NCI-H2107 treated with DMSO at 0.1 percent for 48 hours (cell line): Measurements from ENCODE around the gene KCNIP4.

Experiments
- DNase-seq: peaks from one replicate; lab custom pipeline; 2025; ENCODE audit not compliant: unreplicated experiment; lab: John Stamatoyannopoulos, UW

Gene KCNIP4

GRCh38 chr4:21699446-21699845, 249.1 kb downstream of the KCNIP4 start:
- no peak for DNase-seq

GRCh38 chr4:21697583-21697982, 251.0 kb downstream of the KCNIP4 start:
- no peak for DNase-seq

- DNase-seq, result no peak
Measured at GRCh38 chr4:21695141-21695540, 253.4 kb downstream of the KCNIP4 start.

DNA sequence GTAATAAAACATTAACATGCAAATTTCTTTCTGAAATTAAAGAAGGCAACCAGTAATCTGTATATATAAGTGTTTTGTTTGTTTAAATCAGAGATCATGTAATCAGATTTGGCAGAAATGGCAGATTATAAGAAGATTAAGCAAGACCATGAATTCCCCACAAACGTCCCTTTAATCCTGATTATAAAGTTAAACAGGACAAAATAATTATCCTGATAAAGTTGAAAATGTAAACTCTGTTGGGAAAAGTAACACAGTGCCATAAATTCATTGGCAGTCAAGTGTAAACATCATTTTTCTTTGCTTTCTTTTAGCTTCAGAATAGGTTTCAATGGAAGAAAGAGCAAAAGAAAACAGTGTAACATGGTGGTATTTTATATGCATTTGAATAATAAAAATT, 256.3 kb downstream of the KCNIP4 start:
- DNase-seq, result no peak

GRCh38 chr4:21688596-21689265, 259.8 kb downstream of the KCNIP4 start:
- no peak for DNase-seq

- no peak for DNase-seq
Measured at GRCh38 chr4:21685911-21686310, 262.7 kb downstream of the KCNIP4 start.

DNA sequence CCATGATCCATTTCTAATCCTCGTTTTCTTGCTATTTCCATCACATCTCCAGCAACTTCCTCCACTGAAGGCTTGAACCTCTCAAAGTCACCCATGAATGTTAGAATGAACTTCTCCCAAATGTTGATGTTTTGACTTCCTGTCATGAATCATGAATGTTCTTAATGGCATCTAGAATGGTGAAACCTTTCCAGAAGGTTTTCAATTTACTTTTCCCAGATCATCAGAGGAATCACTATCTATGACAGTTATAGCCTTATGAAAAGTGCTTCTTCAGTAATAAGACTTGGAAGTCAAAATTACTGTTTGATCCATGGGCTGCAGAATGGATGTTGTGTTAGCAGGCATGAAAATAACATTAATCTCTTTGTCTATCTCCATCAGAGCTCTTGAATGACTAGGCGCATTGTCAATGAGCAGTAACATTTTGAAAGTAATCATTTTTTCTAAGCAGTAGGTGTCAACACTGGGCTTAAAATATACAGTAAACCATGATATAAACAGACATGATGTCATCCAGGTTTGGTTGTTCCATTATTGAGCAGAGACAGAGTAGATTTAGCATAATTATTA, 268.2 kb downstream of the KCNIP4 start:
- DNase-seq, result no peak

DNA sequence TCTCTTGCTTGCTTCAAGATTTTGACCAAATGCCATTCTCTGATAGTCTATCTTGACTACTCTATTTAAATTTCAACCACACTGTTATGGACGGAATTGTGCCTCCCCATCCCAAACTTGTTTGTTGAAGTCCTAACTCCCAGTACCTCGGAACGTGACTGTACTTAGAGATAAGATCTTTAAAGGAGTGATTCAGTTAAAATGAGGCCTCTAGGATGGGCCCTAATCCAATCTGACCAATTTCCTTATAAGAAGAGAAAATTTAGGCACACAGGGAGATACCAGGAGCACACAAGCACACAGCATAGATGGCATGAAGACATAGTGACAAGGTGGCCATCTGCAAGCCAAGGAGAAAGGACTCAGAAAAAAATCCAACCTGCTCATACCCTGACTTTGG, 269.9 kb downstream of the KCNIP4 start:
- no peak for DNase-seq

- DNase-seq, result no peak
Measured at GRCh38 chr4:21677173-21677572, 271.4 kb downstream of the KCNIP4 start.

DNA sequence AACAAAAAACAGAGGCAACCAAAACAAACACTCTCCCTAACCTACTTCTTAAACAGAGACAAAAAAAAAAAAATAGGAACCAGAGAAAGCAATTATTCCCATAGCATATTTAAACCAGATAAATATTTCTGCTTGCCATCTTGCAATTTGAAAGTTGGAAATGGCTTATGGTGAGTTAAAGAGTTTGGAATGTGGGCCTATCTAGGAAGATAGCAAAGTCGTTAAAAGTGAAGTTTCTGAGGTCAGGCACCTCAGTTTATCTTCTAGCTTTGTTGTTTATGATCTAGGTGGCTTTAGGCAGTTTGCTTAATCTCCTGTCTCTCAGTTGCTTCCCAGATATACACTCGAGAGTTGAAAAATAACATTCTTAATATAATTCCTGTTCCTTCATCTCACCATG, 284.2 kb downstream of the KCNIP4 start:
- DNase-seq, result no peak

DNA sequence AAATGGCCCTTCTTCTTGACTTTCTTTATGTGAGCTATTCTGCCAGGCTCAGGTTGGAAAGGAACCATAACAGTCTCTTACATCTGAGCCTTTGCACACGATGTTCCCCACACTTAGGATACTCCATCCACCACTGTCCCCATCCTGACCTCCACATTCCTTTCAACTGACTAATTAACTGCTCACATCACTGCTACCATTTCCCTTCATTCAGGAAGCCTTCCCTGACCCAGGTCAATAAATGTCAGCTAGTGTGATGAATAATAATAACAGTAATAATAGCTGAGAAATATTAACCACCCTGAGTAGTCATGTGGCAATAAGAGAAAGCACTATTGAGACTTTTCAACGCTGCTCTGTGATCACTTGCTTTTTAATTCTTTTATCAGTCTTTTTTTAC, 291.7 kb downstream of the KCNIP4 start:
- no peak for DNase-seq

DNA sequence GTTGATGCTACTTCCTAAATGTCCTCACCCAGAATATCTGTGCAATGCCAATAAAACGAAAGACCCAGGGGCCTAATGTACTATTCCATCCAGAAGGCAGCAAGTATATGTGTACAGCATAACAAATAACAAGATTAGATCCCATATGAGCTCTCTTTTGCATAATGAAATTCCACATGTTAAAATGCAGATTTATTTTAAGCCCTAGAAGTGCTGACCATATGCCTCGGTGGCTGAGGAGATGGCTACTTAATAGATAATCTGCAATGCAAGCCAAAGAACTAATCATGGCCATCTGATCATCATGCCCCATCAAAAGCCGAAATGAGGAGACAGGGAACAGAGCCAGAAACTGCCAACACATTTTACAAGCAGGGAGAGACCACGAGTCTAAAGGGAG, 293.5 kb downstream of the KCNIP4 start:
- no peak for DNase-seq

DNA sequence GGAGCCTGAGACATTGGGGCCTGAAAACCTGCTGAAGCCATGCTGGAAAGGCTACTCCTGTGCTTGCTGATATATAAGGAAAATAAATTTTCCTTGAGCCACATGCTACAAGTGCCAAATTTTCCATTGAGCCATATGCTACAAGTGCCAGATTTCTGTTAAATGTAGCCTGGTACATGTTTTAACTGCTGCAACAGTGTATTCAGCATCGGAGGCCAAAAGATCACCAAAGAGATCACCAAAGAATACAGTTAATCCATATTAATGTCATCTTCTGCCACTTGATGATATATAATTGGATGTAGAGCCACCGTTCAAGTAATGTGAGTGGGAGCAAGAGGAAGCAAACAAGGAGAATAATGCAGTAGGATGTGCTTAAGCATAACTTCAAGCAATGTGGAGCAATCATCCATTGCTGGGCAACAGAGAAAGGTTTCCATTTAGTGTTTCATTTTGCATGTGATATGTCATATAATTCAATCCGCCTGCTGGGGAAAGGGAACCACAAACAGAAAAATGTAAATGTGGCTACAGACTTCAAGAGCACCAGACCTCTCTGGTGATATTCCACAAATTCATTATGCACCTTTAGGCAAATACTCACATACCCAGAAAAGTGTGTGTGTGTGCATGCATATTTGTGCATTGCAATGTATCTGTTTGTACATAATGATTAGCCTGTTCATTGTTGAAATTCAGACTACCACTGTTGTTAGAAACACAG, 295.9 kb downstream of the KCNIP4 start:
- DNase-seq, result no peak

- no peak for DNase-seq
Measured at GRCh38 chr4:21649391-21650090, 299.0 kb downstream of the KCNIP4 start.

GRCh38 chr4:21645776-21646175, 302.8 kb downstream of the KCNIP4 start:
- DNase-seq, result no peak

- DNase-seq, result no peak
Measured at GRCh38 chr4:21641696-21642095, 306.9 kb downstream of the KCNIP4 start.

- DNase-seq, result no peak
Measured at GRCh38 chr4:21638171-21638725, 310.3 kb downstream of the KCNIP4 start.

DNA sequence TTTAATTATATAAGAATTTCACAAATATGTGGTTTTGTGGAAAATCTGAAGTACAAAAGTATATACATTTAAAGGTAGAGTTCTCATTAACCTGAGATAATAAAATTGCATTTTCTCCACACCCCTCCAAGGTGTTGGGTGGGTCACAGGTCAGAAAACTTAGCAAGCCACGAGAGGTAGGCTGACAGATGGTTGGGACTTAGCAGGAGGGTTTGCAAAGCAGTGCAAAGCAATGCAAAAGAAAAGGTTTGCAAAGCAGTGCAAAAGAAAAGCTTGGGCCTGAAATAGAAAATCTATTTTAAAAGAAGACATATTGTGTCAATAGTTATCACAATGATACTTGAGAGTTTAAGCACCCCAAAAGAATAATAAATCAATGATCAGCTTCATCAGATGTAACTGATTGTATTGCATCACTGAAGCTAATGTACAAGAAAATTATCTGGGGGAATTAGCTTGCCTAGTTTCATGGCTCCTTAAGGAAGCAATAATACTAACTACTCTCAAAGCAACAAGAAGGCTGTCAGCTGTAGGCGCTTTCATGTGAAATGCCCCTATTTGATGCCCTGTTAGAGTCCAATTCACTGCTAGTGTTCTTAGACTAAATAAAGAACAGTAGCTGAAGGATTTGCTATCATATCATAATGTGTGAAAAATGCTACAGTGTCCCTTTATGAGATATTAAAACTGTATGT, 319.5 kb downstream of the KCNIP4 start:
- no peak for DNase-seq

DNA sequence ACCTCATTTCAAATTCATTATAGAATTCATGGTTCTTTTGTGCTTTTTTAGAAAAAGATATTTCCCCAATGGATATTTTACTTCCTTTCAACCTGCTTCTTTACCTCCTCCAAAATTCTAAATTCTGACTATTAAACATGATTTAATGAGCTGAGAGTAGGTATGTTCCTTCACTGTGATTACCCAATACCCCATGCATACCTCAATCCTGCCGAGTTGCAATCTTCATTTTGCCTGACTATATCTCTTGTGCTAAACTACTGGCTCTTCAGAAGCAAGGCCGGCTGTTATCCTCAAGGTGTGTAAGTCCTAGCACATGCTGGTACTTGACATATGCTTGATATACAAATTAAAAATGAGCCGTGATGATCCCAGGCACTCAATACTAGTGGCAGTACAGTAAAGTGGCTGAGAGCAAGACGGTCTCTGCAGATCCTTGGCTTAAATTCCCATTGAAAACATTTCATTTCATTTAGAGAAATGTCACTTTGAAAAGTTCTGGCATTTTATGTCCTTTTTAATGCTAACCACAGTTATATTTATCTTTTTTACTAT, 320.4 kb downstream of the KCNIP4 start:
- no peak for DNase-seq

- no peak for DNase-seq
Measured at GRCh38 chr4:21625447-21625846, 323.1 kb downstream of the KCNIP4 start.

GRCh38 chr4:21605006-21605405, 343.6 kb downstream of the KCNIP4 start:
- no peak for DNase-seq
